HG03045 (cell line): ENCODE measurements around the gene OLFM2.
"Not testable (repeated sequence)": the region's sequence is repeated elsewhere in the genome, so short reads cannot be mapped to it uniquely, and the experiment has no call there.

Experiments used
- ATAC-seq: cut with Tn5 transposase; IDR thresholded peaks from one replicate; pipeline ENCODE4 v1.9.1; 2021; ENCODE audit warnings: mild to moderate bottlenecking, moderate library complexity; ENCODE audit not compliant: unreplicated experiment

Gene OLFM2

GRCh38 chr19:9943744-9944143, 7.4 kb upstream of the OLFM2 start:
- ATAC-seq = no peak

GRCh38 chr19:9941671-9942070, 5.4 kb upstream of the OLFM2 start:
- ATAC-seq = no peak

DNA sequence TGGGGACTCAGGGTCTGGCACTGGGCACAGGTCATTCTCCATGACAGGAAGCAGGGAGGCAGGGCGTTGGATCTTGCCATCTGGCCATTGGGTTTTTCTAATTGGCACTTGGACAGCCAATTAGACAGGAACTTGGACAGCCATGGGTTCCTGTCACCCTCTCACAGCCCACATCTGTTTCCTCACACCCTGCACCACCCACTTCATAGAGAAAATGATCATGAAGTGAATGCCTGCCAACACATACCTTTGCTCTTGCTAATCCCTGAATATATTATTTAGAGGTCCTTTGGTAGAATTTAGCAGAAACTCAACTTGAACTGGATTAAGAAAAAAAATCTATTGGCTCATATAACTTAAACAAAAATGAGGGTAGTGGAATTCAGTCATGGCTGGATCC, 4.9 kb upstream of the OLFM2 start:
- ATAC-seq = no peak

DNA sequence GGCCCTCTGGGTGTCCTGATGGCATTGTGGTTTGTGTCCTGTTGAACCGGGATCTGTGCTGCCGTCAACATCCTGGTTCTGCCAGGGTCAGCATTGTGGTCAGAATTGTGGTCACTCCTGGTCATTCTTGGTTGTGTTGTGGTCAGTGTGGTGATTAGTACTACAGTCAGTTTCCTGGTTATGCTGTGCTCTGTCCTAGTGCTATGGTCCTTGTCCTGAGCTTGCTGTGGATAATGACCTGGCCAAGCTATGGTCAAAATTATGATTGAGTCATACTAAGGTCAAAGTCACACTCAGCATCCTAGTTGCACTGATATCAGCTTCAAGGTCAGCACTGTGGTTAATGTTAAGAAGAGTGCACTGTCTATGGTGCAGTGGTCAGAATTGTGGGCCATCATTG, 4.5 kb upstream of the OLFM2 start:
- no peak for ATAC-seq

DNA sequence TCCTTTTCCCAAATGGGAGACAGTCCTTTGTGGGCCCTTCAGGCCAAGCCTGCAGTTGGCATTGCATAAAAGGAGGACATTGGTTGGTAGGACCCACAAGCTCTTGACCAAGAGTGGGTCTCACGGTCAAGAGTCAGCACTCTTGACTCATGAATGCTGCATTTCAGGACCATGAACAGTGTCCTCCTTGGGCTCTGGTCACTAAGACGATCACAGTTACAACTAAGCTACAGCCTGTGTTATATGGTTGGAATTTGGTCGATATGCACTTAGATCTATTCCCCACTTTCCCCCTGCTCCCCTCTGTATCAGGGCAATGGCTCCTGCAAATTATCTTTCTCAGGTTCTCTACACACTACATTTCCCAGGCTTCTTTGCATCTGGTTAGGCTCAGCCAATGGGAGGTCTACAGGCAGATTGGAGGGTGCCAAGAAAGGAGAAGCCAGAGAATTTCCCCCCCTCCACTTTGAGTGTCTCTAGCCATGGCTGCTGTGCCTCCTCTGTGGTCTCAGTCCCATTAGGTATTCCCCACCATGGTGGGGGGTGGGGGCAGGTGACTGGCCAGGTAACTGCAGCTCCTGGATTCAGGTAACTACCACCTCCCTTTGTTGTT, 3.1 kb upstream of the OLFM2 start:
- no peak for ATAC-seq

- no peak for ATAC-seq
Observed at GRCh38 chr19:9937001-9937411, 691 bp upstream of the OLFM2 start.

- no peak for ATAC-seq
Observed at GRCh38 chr19:9935506-9936325, 599 bp downstream of the OLFM2 start.

DNA sequence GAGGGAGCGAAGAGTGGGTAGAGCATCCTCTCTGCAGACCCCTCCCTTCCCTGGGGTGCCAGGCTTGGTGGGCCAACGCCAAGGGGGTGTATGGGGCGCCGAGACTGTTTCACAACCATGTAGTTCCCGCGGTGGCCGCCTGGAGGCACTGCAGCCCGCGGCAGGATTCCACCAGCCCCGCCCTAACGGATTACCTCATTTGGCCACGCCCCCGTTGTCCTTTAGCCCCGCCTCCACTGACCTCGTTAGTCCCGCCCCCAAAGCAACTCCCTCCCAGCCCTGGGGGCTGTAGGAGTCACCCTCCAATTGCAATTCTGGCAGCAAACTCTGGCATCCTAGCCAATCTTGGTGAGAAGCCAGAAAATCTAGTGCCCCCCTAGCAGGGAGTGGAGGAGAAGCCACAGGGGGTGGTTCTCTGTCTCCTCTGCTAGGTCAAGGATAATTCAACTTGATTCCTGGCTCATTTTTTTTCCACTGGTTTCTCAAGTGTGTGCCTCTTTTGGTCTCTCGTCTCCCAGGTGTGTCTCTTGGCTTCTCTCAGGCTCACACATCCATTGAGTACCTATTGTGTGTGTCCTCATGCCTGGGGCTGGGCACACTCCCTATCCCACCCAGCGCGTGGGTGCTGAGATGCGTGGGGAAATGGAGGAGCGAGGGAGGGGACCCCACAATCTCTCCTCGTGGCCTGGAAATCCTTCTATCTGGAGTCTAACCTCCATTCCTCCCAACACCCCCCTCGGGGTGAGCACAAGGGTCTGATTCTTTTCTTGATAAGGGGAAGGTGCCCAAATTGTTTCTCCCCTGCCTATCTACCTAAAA, 2.0 kb downstream of the OLFM2 start:
- ATAC-seq = no peak

GRCh38 chr19:9932835-9933234, 3.5 kb downstream of the OLFM2 start:
- ATAC-seq = no peak

DNA sequence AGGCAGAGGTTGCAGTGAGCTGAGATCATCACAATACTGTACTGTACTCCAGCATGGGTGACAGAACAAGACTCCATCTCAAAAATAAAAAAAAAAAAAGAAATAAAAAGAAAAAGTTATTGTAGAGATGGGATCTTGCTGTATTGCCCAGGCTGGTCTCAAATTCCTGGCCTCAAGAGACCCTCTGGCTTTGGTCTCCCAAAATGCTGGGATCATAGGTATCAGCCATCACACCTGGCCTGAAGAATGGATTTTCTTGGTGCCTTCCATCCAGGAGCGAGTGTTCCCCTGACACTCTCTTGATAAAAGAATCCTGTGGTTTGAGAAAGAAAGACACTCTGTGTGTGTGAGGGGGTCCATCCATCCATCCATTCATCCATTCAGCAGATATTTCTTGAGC, 4.7 kb downstream of the OLFM2 start:
- ATAC-seq = no peak

GRCh38 chr19:9923440-9923839, 12.9 kb downstream of the OLFM2 start:
- no peak for ATAC-seq

DNA sequence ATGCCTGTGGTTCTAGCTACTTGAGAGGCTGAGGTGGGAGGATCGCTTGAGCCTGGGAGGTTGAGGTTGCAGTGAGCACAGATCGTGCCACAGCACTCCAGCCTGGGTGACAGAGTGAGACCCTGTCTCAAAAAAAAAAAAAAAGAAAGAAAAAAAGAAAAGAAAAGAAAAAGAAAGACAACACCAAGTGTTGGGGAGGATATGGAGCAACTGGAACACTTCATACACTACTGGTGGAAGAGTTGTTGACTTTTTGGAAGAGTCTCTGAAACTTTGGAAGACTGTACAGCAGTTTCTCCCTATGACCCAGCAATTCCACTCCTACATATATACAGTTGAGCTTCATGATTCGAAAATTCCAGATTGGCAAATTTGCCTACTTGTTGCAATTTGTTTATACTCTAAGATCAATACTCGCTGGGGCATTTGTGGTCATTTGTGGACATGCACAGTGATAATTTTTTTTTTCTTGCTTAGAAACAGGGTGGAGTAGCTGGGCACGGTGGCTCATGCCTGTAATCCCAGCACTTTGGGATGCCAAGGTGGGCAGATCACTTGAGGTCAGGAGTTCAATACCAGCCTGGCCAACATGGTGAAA, 13.4 kb downstream of the OLFM2 start:
- not testable (repeated sequence) for ATAC-seq

DNA sequence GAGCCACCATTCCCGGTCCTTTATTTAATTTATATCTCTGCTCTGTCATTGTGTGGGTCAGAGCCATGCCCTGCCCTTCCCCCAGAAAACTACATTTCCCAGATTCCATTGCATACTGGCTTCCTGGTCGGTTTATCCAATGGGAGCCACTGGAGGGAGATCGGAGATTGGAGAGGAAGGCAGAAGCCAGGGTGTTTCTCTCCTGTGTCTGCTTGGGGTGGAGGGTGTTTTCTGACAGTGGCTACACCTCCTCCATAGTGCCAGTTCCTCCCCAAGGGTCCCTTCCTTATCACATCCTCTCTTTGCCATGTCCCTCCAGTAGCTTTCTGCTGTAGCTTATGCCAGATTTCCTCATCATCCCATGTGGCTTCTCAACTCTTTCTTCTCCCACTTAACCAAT, 19.0 kb downstream of the OLFM2 start:
- ATAC-seq = no peak

DNA sequence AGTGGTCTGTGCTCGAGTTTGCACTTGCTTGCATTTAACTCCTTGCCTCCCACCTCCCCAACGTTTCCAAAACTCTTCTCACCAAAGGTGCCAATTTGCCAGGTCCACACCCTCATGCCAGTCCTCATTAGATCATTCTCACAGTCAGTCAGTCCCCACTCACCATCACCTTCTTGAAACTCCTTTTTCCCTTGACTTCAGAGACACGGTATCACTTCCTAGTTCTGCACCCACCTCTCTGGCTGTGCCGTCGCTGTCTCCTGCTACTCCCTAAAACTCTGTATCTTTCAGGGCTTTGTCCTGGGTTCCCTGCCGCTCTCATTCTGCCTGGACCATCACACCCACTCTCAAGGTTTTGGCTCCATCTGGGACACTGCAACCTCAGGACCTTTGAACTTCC, 19.6 kb downstream of the OLFM2 start:
- ATAC-seq = no peak

DNA sequence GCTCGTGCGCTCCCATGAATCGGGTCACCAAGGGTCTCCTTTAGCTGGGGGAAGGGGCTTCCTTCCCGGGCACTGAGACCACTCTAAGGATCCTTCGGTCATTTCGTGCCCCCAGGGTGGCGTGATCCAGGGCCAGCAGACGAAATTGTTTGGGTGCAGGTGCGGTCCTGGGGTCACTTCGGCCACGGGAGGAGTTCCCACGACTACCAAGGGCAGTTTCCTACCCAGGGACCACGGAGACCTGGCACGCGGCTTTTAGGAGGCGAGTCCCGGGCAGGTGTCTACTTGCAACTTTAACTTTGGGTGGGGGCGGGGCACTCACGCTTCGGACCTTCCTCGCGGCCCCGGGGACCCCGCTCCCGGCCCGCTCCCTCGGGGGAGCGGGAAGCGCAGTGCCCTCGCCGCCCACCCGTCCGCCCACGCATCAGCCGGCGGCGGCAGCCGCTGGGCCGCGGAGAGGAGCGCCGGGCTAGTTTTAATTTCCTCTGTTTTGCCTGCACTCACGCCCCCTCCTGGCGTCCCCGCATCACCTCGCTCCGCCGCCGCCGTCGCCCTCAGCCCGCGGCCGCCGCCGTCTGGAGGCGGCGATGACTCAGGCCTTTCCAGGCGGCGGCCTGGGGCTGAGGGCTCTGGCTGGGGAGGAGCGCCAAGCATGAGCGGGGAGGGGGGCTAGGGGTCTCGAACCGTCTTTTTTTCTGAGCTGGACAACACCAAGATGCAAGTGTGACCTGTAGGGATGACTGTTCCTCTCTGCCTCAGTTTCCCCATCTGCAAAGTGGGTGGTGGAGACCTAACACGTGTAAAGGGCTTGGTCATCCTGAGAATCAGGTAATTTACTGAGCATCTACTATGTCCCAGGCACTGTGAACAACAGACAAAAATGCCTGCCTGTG, 21.8 kb downstream of the OLFM2 start:
- no peak for ATAC-seq

- no peak for ATAC-seq
Observed at GRCh38 chr19:9914001-9914314, 22.4 kb downstream of the OLFM2 start.

DNA sequence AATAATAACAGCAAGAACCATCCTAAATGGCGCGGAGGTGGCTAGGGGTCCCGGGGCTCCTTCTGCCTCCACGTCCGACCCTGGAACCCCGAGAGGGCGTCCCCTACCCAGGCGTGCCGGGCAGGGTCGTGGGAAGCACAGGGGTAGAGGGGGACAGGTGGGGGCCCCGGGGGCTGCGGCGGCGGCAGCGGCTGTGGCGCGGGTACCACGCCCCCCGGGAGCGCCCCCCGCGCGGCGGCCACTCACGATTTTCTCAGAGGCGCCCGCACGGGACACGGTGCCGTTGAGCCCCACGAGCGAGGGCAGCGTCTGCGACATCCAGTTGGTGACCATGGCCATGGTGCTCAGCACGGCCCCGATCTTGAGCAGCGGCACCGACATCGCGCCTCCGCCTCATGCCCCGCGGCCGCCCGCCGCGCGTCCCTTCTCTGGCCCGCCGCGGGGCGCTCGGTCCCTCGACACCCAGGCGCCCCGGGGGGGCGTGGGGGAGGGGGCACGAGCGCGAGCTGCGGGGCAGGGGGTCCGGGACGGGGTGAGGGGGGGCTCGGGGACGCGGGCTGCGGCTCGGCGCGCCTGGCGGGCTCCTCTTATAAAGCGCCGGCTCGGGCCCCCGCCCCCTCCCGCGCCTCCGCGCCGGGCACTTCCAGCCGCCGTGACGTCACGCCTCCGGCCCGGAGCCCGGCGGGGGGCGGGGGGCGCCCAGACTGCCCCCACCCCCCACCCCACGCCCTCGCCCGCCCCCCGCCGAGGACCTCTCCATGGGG, 22.9 kb downstream of the OLFM2 start:
- ATAC-seq = no peak

DNA sequence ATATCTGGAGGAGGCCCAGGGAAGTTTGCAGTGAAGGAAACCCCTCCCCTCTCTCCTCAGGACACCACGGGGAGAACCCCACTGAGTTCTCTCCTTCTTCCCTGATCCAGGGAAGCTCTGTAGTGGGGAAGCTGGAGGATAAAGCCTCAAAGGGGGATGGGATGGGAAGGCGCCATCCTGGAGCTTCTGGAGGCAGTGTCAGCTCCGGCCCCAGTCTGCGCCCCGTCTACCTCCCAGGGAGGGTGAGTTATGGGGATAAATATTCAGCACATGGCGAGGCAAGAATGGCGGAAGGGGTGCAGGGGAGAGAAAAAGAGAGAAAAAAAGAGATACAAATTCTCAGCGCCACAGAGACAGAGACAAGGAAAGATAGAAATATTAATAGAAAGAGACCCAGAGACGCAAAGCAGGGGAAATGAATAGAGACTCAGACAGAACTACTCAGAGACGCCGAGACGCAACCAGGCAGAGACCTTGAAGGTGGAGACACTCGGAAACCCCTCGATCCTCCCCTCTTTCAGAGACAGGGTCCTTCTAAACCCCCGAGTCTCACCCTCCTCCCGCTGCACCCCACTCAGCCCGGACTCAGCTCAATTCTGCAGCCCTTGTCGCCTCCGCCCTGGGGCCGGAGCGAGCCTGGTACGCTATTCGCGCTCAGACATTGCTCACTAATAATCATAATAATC, 23.6 kb downstream of the OLFM2 start:
- ATAC-seq = no peak

DNA sequence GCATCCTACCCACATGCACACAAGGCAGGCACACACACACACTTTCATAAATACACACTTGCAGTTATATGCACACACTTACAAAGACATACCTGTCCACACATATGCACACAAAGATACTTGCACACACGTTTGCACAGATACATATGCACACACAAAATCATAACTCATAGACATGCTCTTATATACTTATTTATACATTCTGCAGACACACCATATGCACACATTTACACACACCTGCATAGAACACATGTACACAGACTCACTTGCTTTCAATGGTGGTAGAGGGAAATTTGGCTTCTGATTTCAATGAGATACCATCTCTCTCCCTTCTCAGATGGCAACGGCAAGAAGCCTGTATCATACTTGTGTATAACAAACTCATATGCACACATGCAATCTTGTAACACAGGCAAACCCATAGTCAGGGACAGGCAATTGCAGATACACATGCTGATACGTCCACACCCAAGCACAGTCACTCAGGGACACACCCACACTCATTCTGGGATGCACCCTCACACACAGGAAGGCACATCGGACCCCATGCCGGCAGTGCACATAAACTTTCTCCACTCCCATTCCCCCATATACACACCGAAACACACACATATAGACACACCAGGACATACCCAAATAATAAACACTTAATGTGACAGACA, 24.7 kb downstream of the OLFM2 start:
- ATAC-seq = no peak
